Endothelial cell of umbilical vein (primary cell): ENCODE data around the gene CCDC9B. TPM values are rescaled to one million over a fixed set of nuclear protein-coding genes. Genes with fewer than 3 reads are reported as not detected.

ENCODE experiments used
- BruUV-seq: library from RNA; stranded (reverse); fragments of 400-500 nt; replicated peaks from 2 replicates; lab custom pipeline; 2021; lab: Mats Ljungman, UMichigan
- CTCF ChIA-PET: fragments of 300-600, 350-600 bp; sonication (Branson Sonifier 250); formaldehyde crosslinking; loops from one replicate; lab custom pipeline; 2021; ENCODE audit warnings: antibody characterized with exemption, inconsistent platforms; lab: Charles Lee
- POLR2A ChIA-PET: fragments of 300-600, 350-600 bp; sonication (Branson Sonifier 250); formaldehyde crosslinking; loops from one replicate; lab custom pipeline; 2021; ENCODE audit warnings: antibody characterized with exemption, inconsistent platforms; lab: Charles Lee
- DNase-seq: peaks from one replicate; pipeline ENCODE4 v3.0.0-alpha.2; 2011; ENCODE audit warnings: low read depth, low spot score
- FAIRE-seq: peaks from 2 replicates; lab custom pipeline; 2011; peaks lifted over from hg19 to GRCh38; lab: Jason Lieb, UNC
- H2AFZ ChIP-seq: 2 replicates; pipeline ENCODE4 v1.6.0; 2012; ENCODE audit warnings: low read depth, low read length, control low read depth, inconsistent platforms
- H3K27ac ChIP-seq: 2 replicates; pipeline ENCODE4 v1.5.1; 2011; ENCODE audit warnings: low read depth, mild to moderate bottlenecking, control low read depth, low read length, moderate library complexity; ENCODE audit not compliant: insufficient read depth
- H3K27me3 ChIP-seq, 2 experiments: 2 replicates each; pipeline versions ENCODE4 v1.6.0 to v1.6.1; 2011; ENCODE audit warnings: low read length in 2 of 2, mixed read lengths in 1 of 2; ENCODE audit not compliant: control insufficient read depth in 2 of 2, insufficient read depth in 2 of 2
- H3K36me3 ChIP-seq, 2 experiments: 2 replicates in 1 of 2; 3 replicates in 1 of 2; pipeline ENCODE4 v1.5.1; 2011; ENCODE audit warnings: low read length in 2 of 2, mild to moderate bottlenecking in 1 of 2, moderate library complexity in 1 of 2; ENCODE audit not compliant: control insufficient read depth in 2 of 2, insufficient read depth in 2 of 2; ENCODE audit errors: extremely low read depth in 1 of 2
- H3K4me1 ChIP-seq: 3 replicates; pipeline ENCODE4 v1.5.1; 2011; ENCODE audit warnings: mild to moderate bottlenecking, low read length; ENCODE audit not compliant: control insufficient read depth, insufficient read depth; ENCODE audit errors: extremely low read depth
- H3K4me2 ChIP-seq: 2 replicates; pipeline ENCODE4 v1.6.1; 2011; ENCODE audit warnings: low read length, control low read depth, mixed read lengths; ENCODE audit not compliant: insufficient read depth
- H3K4me3 ChIP-seq, 3 experiments: fragments of 200-600 bp in 1 of 3; sonication (generic), shearing (Covaris generic) in 1 of 3; replicated peaks in 1 of 3; 2 replicates each; pipeline ENCODE4 v1.5.1; 2011 to 2016; ENCODE audit warnings: control low read depth in 3 of 3, low read length in 3 of 3, mild to moderate bottlenecking in 2 of 3, inconsistent platforms in 1 of 3, low read depth in 1 of 3, moderate library complexity in 1 of 3; ENCODE audit not compliant: insufficient read depth in 1 of 3
- H3K79me2 ChIP-seq: 2 replicates; pipeline ENCODE4 v1.6.0; 2012; ENCODE audit warnings: low read length, inconsistent platforms; ENCODE audit not compliant: control insufficient read depth, insufficient read depth
- H3K9ac ChIP-seq: replicated peaks from 2 replicates; pipeline ENCODE3; 2011; ENCODE audit warnings: low read length, control low read depth; ENCODE audit not compliant: insufficient read depth; ENCODE audit errors: extremely low read depth
- H3K9me1 ChIP-seq: replicated peaks from 3 replicates; pipeline ENCODE4 v1.6.0; 2011; ENCODE audit warnings: mild to moderate bottlenecking, low read length; ENCODE audit not compliant: control insufficient read depth, insufficient read depth; ENCODE audit errors: extremely low read depth
- H3K9me3 ChIP-seq: replicated peaks from 2 replicates; pipeline ENCODE4 v1.5.1; 2012; ENCODE audit warnings: low read length, inconsistent platforms; ENCODE audit not compliant: control insufficient read depth, insufficient read depth
- H4K20me1 ChIP-seq: replicated peaks from 2 replicates; pipeline ENCODE3; 2011; ENCODE audit warnings: mild to moderate bottlenecking, low read length; ENCODE audit not compliant: control insufficient read depth, insufficient read depth; ENCODE audit errors: extremely low read depth
- EZH2 ChIP-seq: IDR thresholded peaks from 2 replicates; pipeline ENCODE4 v1.6.1; 2012; ENCODE audit warnings: borderline replicate concordance, low read depth, mild to moderate bottlenecking, moderate library complexity, low read length, inconsistent platforms; ENCODE audit not compliant: severe bottlenecking
- FOS ChIP-seq: IDR thresholded peaks from 2 replicates; pipeline ENCODE4 v1.6.1; 2011; ENCODE audit warnings: mild to moderate bottlenecking, low read length, moderate library complexity, borderline replicate concordance; ENCODE audit not compliant: insufficient read depth
- GATA2 ChIP-seq: IDR thresholded peaks from 2 replicates; pipeline ENCODE4 v1.7.0; 2011; ENCODE audit warnings: low read depth, mild to moderate bottlenecking, moderate library complexity, mixed read lengths, low read length; ENCODE audit not compliant: insufficient read length, insufficient read depth
- JUN ChIP-seq: IDR thresholded peaks from 2 replicates; pipeline ENCODE4 v1.6.1; 2011; ENCODE audit warnings: borderline replicate concordance, low read depth; ENCODE audit not compliant: insufficient read length, insufficient read depth
- MYC ChIP-seq: IDR thresholded peaks from one replicate; pipeline ENCODE4 v1.6.1; 2011; ENCODE audit warnings: mild to moderate bottlenecking, low read depth, low read length
- POLR2A ChIP-seq: IDR thresholded peaks from 2 replicates; pipeline ENCODE4 v1.6.1; 2012; ENCODE audit warnings: low read depth, mild to moderate bottlenecking, control low read depth, low read length
- POLR2AphosphoS5 ChIP-seq: IDR thresholded peaks from 2 replicates; pipeline ENCODE4 v1.6.1; 2012; ENCODE audit warnings: low read depth, mild to moderate bottlenecking, control low read depth, low read length, moderate library complexity; ENCODE audit not compliant: insufficient read depth
- dilution Hi-C: fragments of 300-500 bp; cut with MboI; formaldehyde crosslinking; loops from one replicate; pipeline ENCODE4 v1.15.0; 2019; ENCODE audit warnings: low sequenced_read_pairs; ENCODE audit not compliant: extremely low pct_ligation_motif_present
- intact Hi-C: fragments of 100-400 bp; cut with micrococcal nuclease; formaldehyde crosslinking; loops from one replicate; pipeline ENCODE4 v1.10.0; 2022
- polyA plus RNA-seq, 4 experiments: library from polyadenylated mRNA; depleted of rRNA in 3 of 4; stranded (reverse) in 3 of 4; unstranded in 1 of 4; fragments of >200 nt; gene quantifications; 2 replicates each; pipeline versions ENCODE4 v1.2.1 to v1.2.3, GENCODE V29; 2011 to 2012; ENCODE audit warnings: missing spikeins in 1 of 4
- total RNA-seq: library from RNA; stranded (reverse); gene quantifications from 2 replicates; pipeline ENCODE4 v1.2.3, GENCODE V29; 2021
- TF ChIP-seq, protein P1 (sequence below): IDR thresholded peaks from 2 replicates; pipeline ENCODE4 v1.6.1; 2011; ENCODE audit not compliant: insufficient read depth, insufficient read length
- TF ChIP-seq, protein P2 (sequence below), 2 donors: IDR thresholded peaks; 1 replicate in 1 of 2; 2 replicates in 1 of 2; pipeline ENCODE4 v1.5.1; 2011; ENCODE audit warnings: low read length in 2 of 2, mild to moderate bottlenecking in 2 of 2, moderate library complexity in 2 of 2, control low read depth in 1 of 2, inconsistent platforms in 1 of 2, low read depth in 1 of 2; ENCODE audit not compliant: insufficient read depth in 1 of 2; ENCODE audit errors: extremely low read depth in 1 of 2

The CCDC9B gene
- total and polyA plus RNA-seq, 2 donors (not counting 3 experiments of a cell fraction or from before 2014, with no cell fraction given), result 7.6 to 46.0 TPM

GRCh38 chr15:40372981-40373380 lies 32.2 kb upstream of the CCDC9B start:
- Histone ChIP-seq H3K9me1 (no peaks in the 10 kb centered on the region), H3K4me2 (no peak overlapping the region), H4K20me1 (no peaks in the 10 kb centered on the region), H3K27me3 (no peaks in the 10 kb centered on the region), H2AFZ (peak overlapping the region; percentile 41), H3K4me3 (no peak overlapping the region), H3K4me1 (peaks cover 12% of the 10 kb centered on the region), H3K36me3 (no peaks in the 10 kb centered on the region), H3K27ac (no peak overlapping the region), H3K79me2 (no peaks in the 10 kb centered on the region), H3K9ac (no peak overlapping the region), H3K9me3 (no peaks in the 10 kb centered on the region)
- ChIA-PET POLR2A (no interaction called here), CTCF (interaction anchor here (1.0 to 9.4 kb wide), 5 partner anchors 25 to 51 kb away, joined by 3 to 60 read pairs (median 6); no protein-coding TSS in a partner anchor)
- BruUV-seq, result no TSS peak
- TF ChIP-seq JUN (peak; percentile 28), MYC (no peak), POLR2AphosphoS5 (peak; percentile 14)
- dilution Hi-C loops, result no loop called here
- peak; percentile 92 for FAIRE-seq
- DNase-seq, result peak; percentile 58
- intact Hi-C loops, result no loop called here

DNA sequence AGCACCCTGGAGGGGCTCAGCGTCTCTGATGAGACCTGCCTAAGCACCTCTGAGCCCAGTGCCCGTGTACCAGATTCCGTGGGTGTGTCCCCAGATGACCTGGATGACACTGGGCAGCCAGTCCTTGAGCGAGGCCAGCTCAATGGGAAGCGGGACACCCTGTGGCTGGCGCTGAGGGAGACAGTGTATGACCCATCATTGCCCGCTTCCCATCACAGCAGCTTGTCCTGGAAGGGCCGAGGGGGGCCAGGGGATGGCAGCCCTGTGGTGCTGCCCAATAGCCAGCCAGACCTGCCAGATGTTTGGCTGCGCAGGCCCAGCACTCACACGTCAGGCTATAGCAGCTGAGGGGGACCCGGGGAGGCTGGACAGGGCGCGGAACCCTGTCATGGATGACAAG lies 29.2 kb upstream of the CCDC9B start:
- ChIA-PET POLR2A (no interaction called here), CTCF (interaction anchor here (1.1 to 9.4 kb wide), 5 partner anchors 12 to 51 kb away, joined by 3 to 60 read pairs (median 9); partner anchors contain the start of genes DISP2, IVD and KNSTRN)
- H3K27ac ChIP-seq, result no peak overlapping the region
- H3K9me3 ChIP-seq, result no peaks in the 10 kb centered on the region
- H3K27me3 ChIP-seq, result no peaks in the 10 kb centered on the region
- dilution Hi-C loops, result no loop called here
- H3K9me1 ChIP-seq, result no peaks in the 10 kb centered on the region
- no peak overlapping the region for H2AFZ ChIP-seq
- no TSS peak for BruUV-seq
- FAIRE-seq (no peak), DNase-seq (no peak)
- TF ChIP-seq, protein P1, sequence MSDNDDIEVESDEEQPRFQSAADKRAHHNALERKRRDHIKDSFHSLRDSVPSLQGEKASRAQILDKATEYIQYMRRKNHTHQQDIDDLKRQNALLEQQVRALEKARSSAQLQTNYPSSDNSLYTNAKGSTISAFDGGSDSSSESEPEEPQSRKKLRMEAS, result no peak
- TF ChIP-seq, protein P2, sequence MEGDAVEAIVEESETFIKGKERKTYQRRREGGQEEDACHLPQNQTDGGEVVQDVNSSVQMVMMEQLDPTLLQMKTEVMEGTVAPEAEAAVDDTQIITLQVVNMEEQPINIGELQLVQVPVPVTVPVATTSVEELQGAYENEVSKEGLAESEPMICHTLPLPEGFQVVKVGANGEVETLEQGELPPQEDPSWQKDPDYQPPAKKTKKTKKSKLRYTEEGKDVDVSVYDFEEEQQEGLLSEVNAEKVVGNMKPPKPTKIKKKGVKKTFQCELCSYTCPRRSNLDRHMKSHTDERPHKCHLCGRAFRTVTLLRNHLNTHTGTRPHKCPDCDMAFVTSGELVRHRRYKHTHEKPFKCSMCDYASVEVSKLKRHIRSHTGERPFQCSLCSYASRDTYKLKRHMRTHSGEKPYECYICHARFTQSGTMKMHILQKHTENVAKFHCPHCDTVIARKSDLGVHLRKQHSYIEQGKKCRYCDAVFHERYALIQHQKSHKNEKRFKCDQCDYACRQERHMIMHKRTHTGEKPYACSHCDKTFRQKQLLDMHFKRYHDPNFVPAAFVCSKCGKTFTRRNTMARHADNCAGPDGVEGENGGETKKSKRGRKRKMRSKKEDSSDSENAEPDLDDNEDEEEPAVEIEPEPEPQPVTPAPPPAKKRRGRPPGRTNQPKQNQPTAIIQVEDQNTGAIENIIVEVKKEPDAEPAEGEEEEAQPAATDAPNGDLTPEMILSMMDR (IDR thresholded peaks at IDR 0.05; ENCODE audit: extremely low read depth in 1 of 2, insufficient read depth in 1 of 2, low read depth in 1 of 2, low read length in 2 of 2), result no peak
- no peak for TF ChIP-seq JUN
- no peak for TF ChIP-seq POLR2AphosphoS5
- no peak for TF ChIP-seq POLR2A
- no peak for TF ChIP-seq EZH2
- TF ChIP-seq MYC, result no peak
- no peak for TF ChIP-seq FOS
- no peak for TF ChIP-seq GATA2
- H3K79me2 ChIP-seq, result no peaks in the 10 kb centered on the region
- H3K4me3 ChIP-seq, result no peak overlapping the region
- H3K4me2 ChIP-seq, result no peak overlapping the region
- peaks cover 15% of the 10 kb centered on the region for H3K4me1 ChIP-seq
- no peaks in the 10 kb centered on the region for H4K20me1 ChIP-seq
- no peak overlapping the region for H3K9ac ChIP-seq
- H3K36me3 ChIP-seq, result no peaks in the 10 kb centered on the region
- intact Hi-C loops, result loop anchor here (2.0 to 5.0 kb wide), 3 partner anchors 13 to 137 kb away; partner anchors contain the start of genes IVD and KNSTRN
